NCI-H2081 (cell line): ENCODE measurements around the gene DDX39B.

ENCODE experiments used
- DNase-seq, 2 experiments: peaks; one replicate each; lab custom pipeline; 2025; lab: John Stamatoyannopoulos, UW

Gene DDX39B

GRCh38 chr6:31485055-31485454 is 56.7 kb downstream of the DDX39B start:
- no peak for DNase-seq

- DNase-seq = no peak
Measured at GRCh38 chr6:31483392-31483791, 58.4 kb downstream of the DDX39B start.

- DNase-seq = no peak
Measured at GRCh38 chr6:31480574-31480973, 61.2 kb downstream of the DDX39B start.
